ENCODE measurements around the gene MILR1. TPM values are rescaled to one million over a fixed set of nuclear protein-coding genes. Genes with fewer than 3 reads are reported as not detected.
"Not testable (repeated sequence)": the region's sequence is repeated elsewhere in the genome, so short reads cannot be mapped to it uniquely, and the experiment has no call there.

The MILR1 gene
- total RNA-seq, 1 donor from 2014 or later, result 1.9 TPM

DNA sequence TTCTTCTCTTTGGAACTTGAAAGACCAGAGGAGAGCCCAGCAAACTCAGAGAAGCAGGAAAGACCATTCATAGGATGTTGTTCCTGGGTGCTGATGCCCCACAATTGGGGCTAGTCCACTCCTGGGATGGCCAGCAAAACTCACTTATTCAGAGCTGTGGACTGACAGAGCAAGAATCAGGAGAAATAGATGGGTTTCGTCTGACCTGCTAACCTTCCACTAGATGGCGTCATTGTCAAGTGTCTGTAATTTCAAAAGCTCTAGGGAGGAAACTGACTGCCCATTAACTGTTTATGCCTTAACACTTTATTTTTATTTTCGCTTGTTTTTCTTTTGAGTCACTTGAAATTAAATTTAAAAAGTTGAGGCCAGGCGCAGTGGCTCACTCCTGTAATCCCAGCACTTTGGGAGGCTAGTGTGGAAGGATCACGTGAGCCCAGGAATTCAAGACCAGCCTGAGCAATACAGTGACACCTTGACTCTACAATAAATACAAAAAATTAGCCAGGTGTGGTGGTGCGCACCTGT lies 28.7 kb upstream of the MILR1 start:
- no peak for FAIRE-seq

GRCh38 chr17:64422121-64422520 lies 26.8 kb upstream of the MILR1 start:
- not testable (repeated sequence) for DNase-seq (ENCODE audit: low read depth); H3K27me3 Mint-ChIP-seq (ENCODE audit: low read depth, unreplicated experiment); FAIRE-seq; H3K27ac Mint-ChIP-seq (ENCODE audit: unreplicated experiment); H3K27ac ChIP-seq (ENCODE audit: low read depth, low read length); H3K36me3 Mint-ChIP-seq (ENCODE audit: low read depth, unreplicated experiment); H3K79me2 ChIP-seq (ENCODE audit: insufficient read depth, low read length); H3K4me2 ChIP-seq (ENCODE audit: low read length); H3K9me3 Mint-ChIP-seq (ENCODE audit: unreplicated experiment); H3K4me3 ChIP-seq (ENCODE audit: insufficient read depth, low read depth, low read length); H3K36me3 ChIP-seq (ENCODE audit: insufficient read depth, low read length); H2AFZ ChIP-seq (ENCODE audit: low read depth, low read length); H4K20me1 ChIP-seq (ENCODE audit: insufficient read depth, low read length); H3K4me1 ChIP-seq (ENCODE audit: insufficient read depth, low read length); H3K9ac ChIP-seq (ENCODE audit: low read length); H3K9me3 ChIP-seq (ENCODE audit: insufficient read depth, low read depth, low read length); H3K4me3 Mint-ChIP-seq (ENCODE audit: unreplicated experiment); H3K4me1 Mint-ChIP-seq (ENCODE audit: low read depth, unreplicated experiment); H3K27me3 ChIP-seq (ENCODE audit: insufficient read depth, low read length)

More for the DNA sequence above, 28.7 kb upstream of the MILR1 start:
- Histone ChIP-seq H3K27ac (ENCODE audit: low read depth, low read length) (no peak overlapping the region), H3K36me3 (ENCODE audit: insufficient read depth, low read length) (no peaks in the 10 kb centered on the region), H3K4me2 (ENCODE audit: low read length) (no peak overlapping the region), H3K4me3 (ENCODE audit: insufficient read depth, low read depth, low read length) (no peak overlapping the region), H3K9me3 (ENCODE audit: insufficient read depth, low read depth, low read length) (no peaks in the 10 kb centered on the region), H3K4me1 (ENCODE audit: insufficient read depth, low read length) (no peaks in the 10 kb centered on the region), H2AFZ (ENCODE audit: low read depth, low read length) (no peak overlapping the region), H3K79me2 (ENCODE audit: insufficient read depth, low read length) (no peaks in the 10 kb centered on the region), H3K9ac (ENCODE audit: low read length) (no peak overlapping the region), H4K20me1 (ENCODE audit: insufficient read depth, low read length) (no peaks in the 10 kb centered on the region), H3K27me3 (ENCODE audit: insufficient read depth, low read length) (peaks cover 6% of the 10 kb centered on the region)
- Mint-ChIP-seq H3K4me3 (ENCODE audit: unreplicated experiment) (peak overlapping the region; percentile 66), H3K27ac (ENCODE audit: unreplicated experiment) (no peak overlapping the region), H3K27me3 (ENCODE audit: low read depth, unreplicated experiment) (no peaks in the 10 kb centered on the region), H3K4me1 (ENCODE audit: low read depth, unreplicated experiment) (no peaks in the 10 kb centered on the region), H3K9me3 (ENCODE audit: unreplicated experiment) (no peaks in the 10 kb centered on the region), H3K36me3 (ENCODE audit: low read depth, unreplicated experiment) (no peaks in the 10 kb centered on the region)
- peak; percentile 56 for DNase-seq (ENCODE audit: low read depth)
- peak; percentile 81 for TF ChIP-seq CTCF (IDR thresholded peaks at IDR 0.05; ENCODE audit: insufficient read depth, low read depth, low read length)
- no peak for TF ChIP-seq EZH2 (IDR thresholded peaks at IDR 0.05; ENCODE audit: insufficient read depth, low read length)

DNA sequence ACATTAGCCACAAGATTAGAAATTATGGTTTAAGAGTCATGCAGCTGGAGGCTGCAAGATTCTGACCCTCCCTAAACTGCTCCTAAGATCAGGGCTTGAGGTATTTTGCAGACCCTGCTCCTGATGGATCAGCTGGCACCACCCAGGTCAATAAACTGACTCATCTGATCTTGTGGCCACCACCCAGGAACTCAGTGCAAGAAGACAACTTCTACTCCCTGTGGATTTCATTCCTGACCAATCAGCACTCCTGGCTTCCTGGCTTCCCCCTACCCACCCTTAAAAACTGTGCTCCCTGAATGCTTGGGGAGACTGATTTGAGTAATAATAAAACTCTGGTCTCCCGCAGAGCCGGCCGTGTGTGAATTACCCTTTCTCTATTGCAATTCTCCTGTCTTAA lies 25.0 kb upstream of the MILR1 start:
- no peaks in the 10 kb centered on the region for H3K4me1 ChIP-seq (ENCODE audit: insufficient read depth, low read length)
- no peaks in the 10 kb centered on the region for H3K79me2 ChIP-seq (ENCODE audit: insufficient read depth, low read length)
- no peaks in the 10 kb centered on the region for H3K36me3 ChIP-seq (ENCODE audit: insufficient read depth, low read length)
- no peak overlapping the region for H3K9ac ChIP-seq (ENCODE audit: low read length)
- peak; percentile 15 for DNase-seq (ENCODE audit: low read depth)
- H3K27me3 ChIP-seq (ENCODE audit: insufficient read depth, low read length), result peaks cover 8% of the 10 kb centered on the region
- no peak overlapping the region for H3K27ac ChIP-seq (ENCODE audit: low read depth, low read length)
- no peaks in the 10 kb centered on the region for H3K9me3 ChIP-seq (ENCODE audit: insufficient read depth, low read depth, low read length)
- H3K27me3 Mint-ChIP-seq (ENCODE audit: low read depth, unreplicated experiment), result peaks cover 6% of the 10 kb centered on the region
- TF ChIP-seq EZH2 (IDR thresholded peaks at IDR 0.05; ENCODE audit: insufficient read depth, low read length) (no peak), CTCF (IDR thresholded peaks at IDR 0.05; ENCODE audit: insufficient read depth, low read depth, low read length) (no peak)
- H3K4me3 ChIP-seq (ENCODE audit: insufficient read depth, low read depth, low read length), result no peak overlapping the region
- no peaks in the 10 kb centered on the region for H3K4me1 Mint-ChIP-seq (ENCODE audit: low read depth, unreplicated experiment)
- FAIRE-seq, result no peak
- no peak overlapping the region for H3K27ac Mint-ChIP-seq (ENCODE audit: unreplicated experiment)
- no peaks in the 10 kb centered on the region for H3K36me3 Mint-ChIP-seq (ENCODE audit: low read depth, unreplicated experiment)
- H3K4me3 Mint-ChIP-seq (ENCODE audit: unreplicated experiment), result no peak overlapping the region
- H2AFZ ChIP-seq (ENCODE audit: low read depth, low read length), result no peak overlapping the region
- no peaks in the 10 kb centered on the region for H3K9me3 Mint-ChIP-seq (ENCODE audit: unreplicated experiment)
- no peaks in the 10 kb centered on the region for H4K20me1 ChIP-seq (ENCODE audit: insufficient read depth, low read length)
- H3K4me2 ChIP-seq (ENCODE audit: low read length), result peak overlapping the region; percentile 2
